ENCODE data around the gene TRRAP. TPM values are rescaled to one million over a fixed set of nuclear protein-coding genes. Genes with fewer than 3 reads are reported as not detected.

Gene TRRAP
- polyA plus RNA-seq, 3 donors = 5.8 to 8.3 (median 8.3) TPM

GRCh38 chr7:98881561-98882315 lies 3.4 kb downstream of the TRRAP start:
- no peak overlapping the region for H3K27ac ChIP-seq (ENCODE audit: low read depth, low read length)
- 80 to 88% (median 85%) methylated on average over 9 of the region's 9 CpGs for WGBS, 3 donors

DNA sequence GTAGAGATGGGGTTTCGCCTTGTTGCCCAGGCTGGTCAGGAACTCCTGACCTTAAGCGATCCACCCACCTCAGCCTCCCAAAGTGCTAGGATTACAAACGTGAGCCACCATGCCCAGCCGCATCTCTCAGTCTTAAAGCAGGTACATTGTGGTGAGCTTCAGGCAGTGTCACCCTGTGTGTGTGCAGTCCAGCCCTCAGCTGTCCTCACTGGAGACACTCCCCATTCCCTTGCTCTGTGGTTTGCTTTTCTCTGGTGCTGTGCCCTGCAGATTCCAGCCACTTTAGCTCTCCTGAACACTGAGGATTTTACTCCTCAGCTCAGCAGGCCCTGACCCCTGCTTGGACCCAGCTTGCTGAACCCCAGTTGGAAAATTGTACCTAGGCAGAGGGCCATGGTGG lies 6.1 kb downstream of the TRRAP start:
- WGBS, 3 donors = 81 to 91% (median 89%) methylated on average over 4 of the region's 4 CpGs

GRCh38 chr7:98887038-98887437 lies 8.7 kb downstream of the TRRAP start:
- no peak overlapping the region for H3K27ac ChIP-seq (ENCODE audit: low read depth, low read length)

More for the DNA sequence above, 6.1 kb downstream of the TRRAP start:
- H3K27ac ChIP-seq (ENCODE audit: low read depth, low read length) = no peak overlapping the region

DNA sequence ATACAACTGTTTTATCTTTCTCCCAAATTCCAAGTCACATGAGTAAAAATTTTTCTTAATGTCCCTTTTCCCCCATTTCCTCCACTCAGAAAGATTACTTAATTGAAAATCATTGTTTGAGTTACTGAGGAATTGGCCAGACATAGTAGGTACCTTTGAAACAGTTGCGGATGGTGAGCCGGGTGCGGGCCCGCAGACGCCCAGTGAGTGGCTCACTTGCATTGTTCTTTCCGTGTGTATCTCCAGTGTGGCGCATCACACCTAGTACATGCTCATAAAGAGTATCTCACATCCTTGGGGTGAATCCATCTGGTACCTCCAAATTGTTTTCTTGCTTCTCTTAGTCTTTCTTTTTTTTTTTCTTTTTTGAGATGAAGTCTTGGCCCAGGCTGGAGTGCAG lies 14.3 kb downstream of the TRRAP start:
- WGBS, 3 donors = 97 to 98% (median 98%) methylated on average over 7 of the region's 7 CpGs
- no peak overlapping the region for H3K27ac ChIP-seq (ENCODE audit: low read depth, low read length)

- H3K27ac ChIP-seq (ENCODE audit: low read depth, low read length) = no peak overlapping the region
- 92 to 94% (median 93%) methylated on average over 7 of the region's 7 CpGs for WGBS, 3 donors
These were observed 21.5 kb downstream of the TRRAP start for GRCh38 chr7:98899816-98900215.

GRCh38 chr7:98900815-98901214 lies 22.5 kb downstream of the TRRAP start:
- WGBS, 3 donors = 94 to 95% (median 94%) methylated on average over 3 of the region's 3 CpGs

DNA sequence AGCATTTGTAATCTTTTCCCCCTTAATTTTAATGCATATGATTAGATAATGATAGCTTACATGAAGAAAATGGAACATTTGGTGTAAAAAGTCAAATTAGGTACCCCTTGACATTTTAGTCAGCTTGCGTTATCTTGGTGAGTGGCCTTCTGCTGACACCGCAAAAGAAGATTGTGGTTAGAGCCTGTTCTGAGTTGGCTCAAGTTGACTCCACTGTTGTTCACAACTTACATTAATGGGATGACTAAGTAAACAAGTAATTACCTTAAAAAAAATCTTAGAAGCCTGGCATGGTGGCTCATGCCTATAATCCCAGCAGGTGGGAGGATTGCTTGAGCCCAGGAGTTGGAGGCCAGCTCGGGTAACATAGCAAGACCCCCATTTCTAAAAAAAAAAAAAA lies 24.2 kb downstream of the TRRAP start:
- no peak overlapping the region for H3K27ac ChIP-seq (ENCODE audit: low read depth, low read length)
- WGBS, 3 donors = 90 to 94% (median 91%) methylated on average over 3 of the region's 3 CpGs

More at GRCh38 chr7:98900815-98901214, 22.5 kb downstream of the TRRAP start:
- H3K27ac ChIP-seq (ENCODE audit: low read depth, low read length) = no peak overlapping the region

GRCh38 chr7:98903246-98903645 lies 24.9 kb downstream of the TRRAP start:
- 93 to 100% (median 94%) methylated on average over 4 of the region's 4 CpGs for WGBS, 3 donors
- H3K27ac ChIP-seq (ENCODE audit: low read depth, low read length) = no peak overlapping the region

GRCh38 chr7:98907570-98907969 lies 29.2 kb downstream of the TRRAP start:
- 85 to 97% (median 94%) methylated on average over 5 of the region's 5 CpGs for WGBS, 3 donors
- no peak overlapping the region for H3K27ac ChIP-seq (ENCODE audit: low read depth, low read length)

- no peak overlapping the region for H3K27ac ChIP-seq (ENCODE audit: low read depth, low read length)
- WGBS, 3 donors = 93 to 96% (median 95%) methylated on average over 19 of the region's 19 CpGs
These were observed 30.3 kb downstream of the TRRAP start for GRCh38 chr7:98908585-98908984.

DNA sequence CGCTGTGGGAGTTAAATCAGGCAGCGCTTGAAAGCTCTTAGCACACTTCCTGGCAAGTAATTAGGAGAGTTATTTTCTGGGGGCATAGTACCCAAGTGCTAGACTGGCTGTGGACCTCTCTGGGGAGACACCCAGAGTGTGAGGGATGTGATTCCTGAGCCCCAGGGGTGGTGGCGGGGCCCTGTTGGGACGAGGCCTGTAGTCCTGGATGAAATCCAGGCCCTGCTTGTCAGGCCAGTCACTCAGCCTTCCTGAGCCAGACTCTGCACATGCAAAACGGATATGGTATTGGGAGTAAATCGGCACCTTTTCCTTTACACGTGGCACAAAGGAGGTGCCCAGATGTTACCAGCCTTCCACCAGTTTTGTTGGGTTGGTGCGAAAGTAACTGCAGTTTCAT lies 31.2 kb downstream of the TRRAP start:
- WGBS, 3 donors = 81 to 91% (median 87%) methylated on average over 8 of the region's 8 CpGs
- no peak overlapping the region for H3K27ac ChIP-seq (ENCODE audit: low read depth, low read length)

DNA sequence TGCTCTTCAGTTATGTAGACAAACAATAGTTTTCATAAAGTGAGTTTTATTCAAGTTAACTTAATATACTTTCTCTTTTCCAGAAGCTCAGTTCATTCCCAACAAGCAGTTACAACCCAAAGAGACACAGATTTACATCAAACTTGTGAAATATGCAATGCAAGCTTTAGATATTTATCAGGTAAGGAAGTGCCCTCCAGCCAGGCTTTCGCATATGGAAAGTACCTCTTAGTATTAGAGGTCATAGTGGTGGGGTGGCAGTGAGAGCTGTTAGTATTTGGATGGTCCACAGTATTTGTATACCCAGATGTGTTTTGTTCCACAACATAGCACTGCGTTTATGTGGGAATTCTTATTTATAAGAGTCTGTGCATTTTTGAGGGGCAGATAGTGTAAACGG lies 32.1 kb downstream of the TRRAP start:
- 91 to 96% (median 94%) methylated on average over 3 of the region's 3 CpGs for WGBS, 3 donors
- no peak overlapping the region for H3K27ac ChIP-seq (ENCODE audit: low read depth, low read length)

DNA sequence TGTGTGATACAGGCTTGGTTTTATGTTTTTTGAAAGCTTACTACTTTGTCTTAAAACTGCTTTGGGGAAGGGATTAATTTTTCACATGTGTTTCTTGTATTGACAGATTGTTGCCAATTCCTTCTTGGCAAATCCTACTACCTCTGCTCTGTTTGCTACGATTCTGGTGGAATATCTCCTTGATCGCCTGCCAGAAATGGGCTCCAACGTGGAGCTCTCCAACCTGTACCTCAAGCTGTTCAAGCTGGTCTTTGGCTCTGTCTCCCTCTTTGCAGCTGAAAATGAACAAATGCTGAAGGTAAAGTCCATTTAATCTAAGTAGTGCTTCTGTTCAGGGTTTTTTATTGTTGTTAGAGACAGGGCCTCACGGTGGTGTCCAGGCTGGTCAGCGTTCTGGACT lies 33.6 kb downstream of the TRRAP start:
- H3K27ac ChIP-seq (ENCODE audit: low read depth, low read length) = no peak overlapping the region
- WGBS, 3 donors = 66 to 85% (median 75%) methylated on average over 5 of the region's 5 CpGs

- WGBS, 3 donors = 84 to 91% (median 90%) methylated on average over 8 of the region's 8 CpGs
- H3K27ac ChIP-seq (ENCODE audit: low read depth, low read length) = no peak overlapping the region
These were observed 34.7 kb downstream of the TRRAP start for GRCh38 chr7:98913026-98913425.

DNA sequence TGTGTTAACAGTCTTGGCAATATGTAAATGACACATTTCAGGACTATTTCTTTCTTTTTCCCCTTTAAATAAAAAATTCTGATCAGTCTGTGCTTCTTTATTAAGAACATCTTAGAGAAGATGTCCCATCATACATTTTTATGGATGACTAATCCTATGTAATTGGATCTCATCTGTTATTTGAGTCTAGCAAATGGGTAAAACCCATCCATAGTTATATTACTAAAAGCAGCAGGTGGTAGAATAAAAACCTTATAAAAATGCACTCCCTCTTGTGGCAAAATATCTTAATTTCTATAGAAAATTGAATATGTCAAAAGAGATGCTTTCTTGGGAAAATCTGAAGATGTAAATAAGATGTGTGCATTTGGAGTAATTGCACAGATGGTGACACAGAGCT lies 35.3 kb downstream of the TRRAP start:
- H3K27ac ChIP-seq (ENCODE audit: low read depth, low read length) = no peak overlapping the region

DNA sequence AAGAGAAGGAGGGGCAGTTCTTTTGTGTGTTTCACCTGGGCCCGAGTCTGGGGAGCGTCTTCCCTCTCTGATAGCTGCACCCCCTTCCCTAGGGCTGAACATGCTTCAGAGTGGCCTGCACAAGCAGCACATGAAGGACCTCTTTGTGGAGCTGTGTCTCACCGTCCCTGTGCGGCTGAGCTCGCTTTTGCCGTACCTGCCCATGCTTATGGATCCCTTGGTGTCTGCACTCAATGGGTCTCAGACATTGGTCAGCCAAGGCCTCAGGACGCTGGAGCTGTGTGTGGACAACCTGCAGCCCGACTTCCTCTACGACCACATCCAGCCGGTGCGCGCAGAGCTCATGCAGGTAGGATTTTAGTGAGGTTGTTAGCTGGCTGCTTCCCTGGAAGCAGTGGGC lies 39.0 kb downstream of the TRRAP start:
- 95 to 98% (median 96%) methylated on average over 12 of the region's 12 CpGs for WGBS, 3 donors
- H3K27ac ChIP-seq (ENCODE audit: low read depth, low read length) = no peak overlapping the region

DNA sequence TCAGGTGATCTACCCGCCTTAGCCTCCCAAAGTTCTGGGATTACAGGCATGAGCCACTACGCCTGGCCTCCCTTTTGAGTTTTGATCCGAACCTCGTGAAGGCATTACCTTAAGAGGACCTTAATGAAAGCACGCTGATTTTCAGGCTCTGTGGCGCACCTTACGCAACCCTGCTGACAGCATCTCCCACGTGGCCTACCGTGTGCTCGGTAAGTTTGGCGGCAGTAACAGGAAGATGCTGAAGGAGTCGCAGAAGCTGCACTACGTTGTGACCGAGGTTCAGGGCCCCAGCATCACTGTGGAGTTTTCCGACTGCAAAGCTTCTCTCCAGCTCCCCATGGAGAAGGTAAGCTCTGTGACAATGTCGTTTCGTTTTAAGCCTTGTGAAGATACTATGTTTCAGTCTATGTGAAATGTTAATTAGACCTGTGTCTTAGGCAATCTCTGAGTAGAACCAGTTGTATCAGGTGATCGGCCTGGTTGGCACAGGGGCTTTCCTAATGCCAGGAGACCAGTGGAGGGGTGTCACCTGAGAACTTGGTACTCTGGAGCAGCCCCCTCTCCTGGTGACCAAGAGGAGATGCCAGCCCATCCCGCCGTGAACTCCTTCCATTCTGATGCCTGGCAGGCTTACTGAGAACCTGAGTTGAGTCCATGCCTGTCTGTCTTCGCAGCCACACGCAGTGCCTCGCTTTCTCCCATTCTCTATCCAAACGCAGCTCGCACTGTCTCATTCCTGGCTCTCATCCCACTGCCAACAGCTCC lies 43.5 kb downstream of the TRRAP start:
- H3K27ac ChIP-seq (ENCODE audit: low read depth, low read length) = no peak overlapping the region
- 89 to 91% (median 91%) methylated on average over 25 of the region's 25 CpGs for WGBS, 3 donors

DNA sequence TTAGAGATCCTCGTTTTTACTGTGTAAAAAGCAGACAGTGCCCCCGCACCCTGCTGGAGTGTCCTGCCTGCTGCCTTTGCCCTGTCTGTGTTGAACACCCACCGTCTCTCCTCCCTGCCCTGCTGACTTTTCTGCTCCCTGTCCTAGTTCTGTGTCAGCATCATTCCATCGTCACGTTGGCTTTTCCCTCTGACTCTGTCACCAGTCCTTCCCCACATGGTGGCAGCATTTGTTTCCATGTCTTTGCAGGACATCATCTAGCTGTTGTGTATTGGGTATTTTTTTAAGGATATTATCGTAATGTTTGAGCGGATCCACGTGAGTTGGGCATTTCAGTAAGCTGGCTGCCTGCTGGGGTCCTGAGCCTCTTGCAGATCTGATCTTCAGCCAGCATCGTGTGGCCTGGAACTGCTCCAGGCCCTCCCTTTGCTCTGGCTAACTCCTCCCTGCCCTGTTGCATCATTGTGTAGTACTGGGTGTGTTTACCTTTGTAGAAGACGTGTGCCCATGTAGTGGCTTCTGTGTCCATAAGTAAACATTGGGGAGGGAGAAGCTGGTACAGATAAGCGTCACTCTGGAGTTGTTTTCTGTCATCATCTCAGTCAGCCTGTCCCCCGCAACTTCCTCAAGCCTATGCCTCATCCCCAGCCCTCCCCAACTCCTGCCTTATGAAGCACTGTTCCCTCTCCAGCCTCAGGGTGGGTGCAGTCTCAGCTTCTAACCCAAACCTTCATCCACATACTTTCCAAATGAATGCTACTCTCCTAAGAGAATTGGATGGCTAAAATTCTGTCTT lies 44.3 kb downstream of the TRRAP start:
- no peak overlapping the region for H3K27ac ChIP-seq (ENCODE audit: low read depth, low read length)
- 74 to 79% (median 77%) methylated on average over 12 of the region's 12 CpGs for WGBS, 3 donors

DNA sequence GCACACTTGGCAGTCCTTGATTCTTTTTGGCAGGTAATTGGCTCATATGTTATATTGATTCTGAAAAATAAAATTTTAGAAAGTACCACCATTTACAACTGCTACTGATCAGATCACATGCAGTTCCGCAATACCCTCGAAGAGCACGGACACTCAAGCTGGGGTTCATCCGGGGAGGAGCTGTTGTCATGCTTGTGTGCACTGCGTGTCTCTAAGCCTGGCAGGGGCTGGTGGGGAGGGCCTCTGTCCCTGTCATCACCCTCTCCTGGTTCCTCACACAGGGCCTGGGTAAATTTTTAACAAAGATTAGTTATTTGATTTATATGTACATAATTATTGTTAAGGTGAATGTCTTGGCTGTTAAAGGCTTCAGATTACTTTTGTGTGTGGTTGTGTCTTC lies 45.2 kb downstream of the TRRAP start:
- 97 to 98% (median 97%) methylated on average over 5 of the region's 5 CpGs for WGBS, 3 donors

More for the DNA sequence above, 45.2 kb downstream of the TRRAP start:
- no peak overlapping the region for H3K27ac ChIP-seq (ENCODE audit: low read depth, low read length)
